PC-3 (cell line): ENCODE data around the gene MAPK6.

Experiments used
- CTCF ChIP-seq: fragments of 300-600 bp; sonication (generic); conservative IDR thresholded peaks from 2 replicates; pipeline ENCODE4 v1.5.1; 2017; ENCODE audit warnings: antibody characterized with exemption, low read depth, mild to moderate bottlenecking, low read length
- EZH2 ChIP-seq: fragments of 300-600 bp; sonication (generic); IDR thresholded peaks from one replicate; pipeline ENCODE4 v1.6.1; 2017; ENCODE audit warnings: antibody characterized with exemption, mild to moderate bottlenecking, low read length; ENCODE audit not compliant: unreplicated experiment

GRCh38 chr15:52052066-52052935 is 33.3 kb downstream of the MAPK6 start:
- TF ChIP-seq CTCF (no peak), EZH2 (no peak)
